ENCODE results near the gene STXBP6.

DNA sequence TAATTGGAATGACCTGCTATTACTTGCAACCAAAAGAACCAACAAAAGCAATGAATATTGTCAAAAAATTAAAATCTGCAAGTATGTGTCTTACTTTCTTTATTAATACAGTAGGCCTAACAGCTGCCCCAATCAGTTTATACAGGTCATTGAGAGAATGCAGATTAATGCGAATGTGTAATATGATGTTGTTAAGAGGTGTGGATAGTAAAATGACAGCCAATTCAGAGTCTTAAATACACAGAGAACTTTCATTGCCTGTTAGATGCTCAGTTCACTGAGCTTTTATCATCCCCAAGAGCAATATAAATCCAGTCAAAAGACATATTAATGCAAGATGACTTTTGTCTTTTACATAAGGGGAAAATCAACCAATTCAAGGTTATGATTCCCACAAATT is 58.7 kb downstream of the STXBP6 start:
- TF ChIP-seq, protein P1, sequence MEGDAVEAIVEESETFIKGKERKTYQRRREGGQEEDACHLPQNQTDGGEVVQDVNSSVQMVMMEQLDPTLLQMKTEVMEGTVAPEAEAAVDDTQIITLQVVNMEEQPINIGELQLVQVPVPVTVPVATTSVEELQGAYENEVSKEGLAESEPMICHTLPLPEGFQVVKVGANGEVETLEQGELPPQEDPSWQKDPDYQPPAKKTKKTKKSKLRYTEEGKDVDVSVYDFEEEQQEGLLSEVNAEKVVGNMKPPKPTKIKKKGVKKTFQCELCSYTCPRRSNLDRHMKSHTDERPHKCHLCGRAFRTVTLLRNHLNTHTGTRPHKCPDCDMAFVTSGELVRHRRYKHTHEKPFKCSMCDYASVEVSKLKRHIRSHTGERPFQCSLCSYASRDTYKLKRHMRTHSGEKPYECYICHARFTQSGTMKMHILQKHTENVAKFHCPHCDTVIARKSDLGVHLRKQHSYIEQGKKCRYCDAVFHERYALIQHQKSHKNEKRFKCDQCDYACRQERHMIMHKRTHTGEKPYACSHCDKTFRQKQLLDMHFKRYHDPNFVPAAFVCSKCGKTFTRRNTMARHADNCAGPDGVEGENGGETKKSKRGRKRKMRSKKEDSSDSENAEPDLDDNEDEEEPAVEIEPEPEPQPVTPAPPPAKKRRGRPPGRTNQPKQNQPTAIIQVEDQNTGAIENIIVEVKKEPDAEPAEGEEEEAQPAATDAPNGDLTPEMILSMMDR (IDR thresholded peaks at IDR 0.05), result no peak
- TF ChIP-seq POLR2A (IDR thresholded peaks at IDR 0.05) (no peak), EP300 (IDR thresholded peaks at IDR 0.05) (no peak), POLR2AphosphoS5 (IDR thresholded peaks at IDR 0.05) (no peak)

All from suprapubic skin (tissue), 4 donors.